ENCODE results near the gene THAP12.

GRCh38 chr11:76410851-76411357 is 30.0 kb upstream of the THAP12 start:
- TF ChIP-seq CTCF (IDR thresholded peaks at IDR 0.05 in 2 of 3, conservative IDR thresholded peaks at IDR 0.05 in 1 of 3; ENCODE audit: borderline replicate concordance in 1 of 3, insufficient read depth in 1 of 3, low read depth in 2 of 3, low read length in 2 of 3), result no peak
- no peak for TF ChIP-seq POLR2A (IDR thresholded peaks at IDR 0.05; ENCODE audit: borderline replicate concordance, extremely low read depth, insufficient read depth, insufficient read length)
- TF ChIP-seq, protein P1, sequence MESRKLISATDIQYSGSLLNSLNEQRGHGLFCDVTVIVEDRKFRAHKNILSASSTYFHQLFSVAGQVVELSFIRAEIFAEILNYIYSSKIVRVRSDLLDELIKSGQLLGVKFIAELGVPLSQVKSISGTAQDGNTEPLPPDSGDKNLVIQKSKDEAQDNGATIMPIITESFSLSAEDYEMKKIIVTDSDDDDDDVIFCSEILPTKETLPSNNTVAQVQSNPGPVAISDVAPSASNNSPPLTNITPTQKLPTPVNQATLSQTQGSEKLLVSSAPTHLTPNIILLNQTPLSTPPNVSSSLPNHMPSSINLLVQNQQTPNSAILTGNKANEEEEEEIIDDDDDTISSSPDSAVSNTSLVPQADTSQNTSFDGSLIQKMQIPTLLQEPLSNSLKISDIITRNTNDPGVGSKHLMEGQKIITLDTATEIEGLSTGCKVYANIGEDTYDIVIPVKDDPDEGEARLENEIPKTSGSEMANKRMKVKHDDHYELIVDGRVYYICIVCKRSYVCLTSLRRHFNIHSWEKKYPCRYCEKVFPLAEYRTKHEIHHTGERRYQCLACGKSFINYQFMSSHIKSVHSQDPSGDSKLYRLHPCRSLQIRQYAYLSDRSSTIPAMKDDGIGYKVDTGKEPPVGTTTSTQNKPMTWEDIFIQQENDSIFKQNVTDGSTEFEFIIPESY (IDR thresholded peaks at IDR 0.05; ENCODE audit: extremely low read depth, insufficient replicate concordance, low read length), result no peak
- TF ChIP-seq MAX (IDR thresholded peaks at IDR 0.05), result no peak
- no peak for TF ChIP-seq EGR1 (IDR thresholded peaks at IDR 0.05; ENCODE audit: low read depth)
- TF ChIP-seq EZH2 (IDR thresholded peaks at IDR 0.05), result no peak
- TF ChIP-seq POLR2AphosphoS5 (IDR thresholded peaks at IDR 0.05; ENCODE audit: low read depth, low read length), result no peak
- no peak for TF ChIP-seq JUND (IDR thresholded peaks at IDR 0.05)
- TF ChIP-seq, protein P2, sequence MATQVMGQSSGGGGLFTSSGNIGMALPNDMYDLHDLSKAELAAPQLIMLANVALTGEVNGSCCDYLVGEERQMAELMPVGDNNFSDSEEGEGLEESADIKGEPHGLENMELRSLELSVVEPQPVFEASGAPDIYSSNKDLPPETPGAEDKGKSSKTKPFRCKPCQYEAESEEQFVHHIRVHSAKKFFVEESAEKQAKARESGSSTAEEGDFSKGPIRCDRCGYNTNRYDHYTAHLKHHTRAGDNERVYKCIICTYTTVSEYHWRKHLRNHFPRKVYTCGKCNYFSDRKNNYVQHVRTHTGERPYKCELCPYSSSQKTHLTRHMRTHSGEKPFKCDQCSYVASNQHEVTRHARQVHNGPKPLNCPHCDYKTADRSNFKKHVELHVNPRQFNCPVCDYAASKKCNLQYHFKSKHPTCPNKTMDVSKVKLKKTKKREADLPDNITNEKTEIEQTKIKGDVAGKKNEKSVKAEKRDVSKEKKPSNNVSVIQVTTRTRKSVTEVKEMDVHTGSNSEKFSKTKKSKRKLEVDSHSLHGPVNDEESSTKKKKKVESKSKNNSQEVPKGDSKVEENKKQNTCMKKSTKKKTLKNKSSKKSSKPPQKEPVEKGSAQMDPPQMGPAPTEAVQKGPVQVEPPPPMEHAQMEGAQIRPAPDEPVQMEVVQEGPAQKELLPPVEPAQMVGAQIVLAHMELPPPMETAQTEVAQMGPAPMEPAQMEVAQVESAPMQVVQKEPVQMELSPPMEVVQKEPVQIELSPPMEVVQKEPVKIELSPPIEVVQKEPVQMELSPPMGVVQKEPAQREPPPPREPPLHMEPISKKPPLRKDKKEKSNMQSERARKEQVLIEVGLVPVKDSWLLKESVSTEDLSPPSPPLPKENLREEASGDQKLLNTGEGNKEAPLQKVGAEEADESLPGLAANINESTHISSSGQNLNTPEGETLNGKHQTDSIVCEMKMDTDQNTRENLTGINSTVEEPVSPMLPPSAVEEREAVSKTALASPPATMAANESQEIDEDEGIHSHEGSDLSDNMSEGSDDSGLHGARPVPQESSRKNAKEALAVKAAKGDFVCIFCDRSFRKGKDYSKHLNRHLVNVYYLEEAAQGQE (IDR thresholded peaks at IDR 0.05; ENCODE audit: low read depth), result no peak
- TF ChIP-seq ZNF274 (IDR thresholded peaks at IDR 0.05; ENCODE audit: low read depth, low read length), result no peak
- TF ChIP-seq RAD21 (IDR thresholded peaks at IDR 0.05; ENCODE audit: low read depth), result no peak
